GM15510 (cell line): ENCODE data around the gene LEUTX.

ENCODE experiments used
- POLR2A ChIP-seq: IDR thresholded peaks from 3 replicates; pipeline ENCODE4 v1.6.1; 2011; ENCODE audit warnings: borderline replicate concordance; ENCODE audit not compliant: insufficient read length; ENCODE audit errors: extremely low read depth

The LEUTX gene

GRCh38 chr19:39828654-39829032 lies 50.0 kb downstream of the LEUTX start:
- TF ChIP-seq POLR2A: no peak

DNA sequence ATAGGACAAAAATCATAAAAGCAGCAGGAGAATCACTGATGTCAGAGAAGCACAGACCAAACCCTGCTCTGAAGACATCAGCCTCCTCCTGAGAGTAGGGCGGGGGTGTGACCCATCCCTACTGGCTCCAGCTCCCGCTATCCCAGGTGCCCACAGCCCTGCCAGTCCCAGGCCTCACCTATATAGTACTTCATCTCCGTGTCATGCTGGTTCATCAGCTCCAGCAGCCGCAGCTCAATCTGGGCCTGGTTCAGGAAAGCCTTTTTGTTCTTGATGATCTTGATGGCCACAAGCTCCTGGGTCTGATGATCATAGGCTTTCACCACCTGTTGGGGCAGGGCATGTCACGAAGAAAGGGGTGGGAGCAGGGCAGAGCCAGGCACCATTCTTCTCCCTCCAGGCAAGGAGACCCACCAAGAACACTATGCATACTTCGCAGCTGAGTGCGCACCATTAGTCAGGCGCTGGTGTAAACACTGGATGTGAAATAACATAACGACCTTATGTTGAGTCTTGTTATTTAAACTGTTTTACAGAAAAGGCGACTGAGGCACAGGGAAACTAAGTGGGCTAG lies 51.1 kb downstream of the LEUTX start:
- no peak for TF ChIP-seq POLR2A

- TF ChIP-seq POLR2A: no peak
Observed at GRCh38 chr19:39830406-39830805, 51.8 kb downstream of the LEUTX start.

DNA sequence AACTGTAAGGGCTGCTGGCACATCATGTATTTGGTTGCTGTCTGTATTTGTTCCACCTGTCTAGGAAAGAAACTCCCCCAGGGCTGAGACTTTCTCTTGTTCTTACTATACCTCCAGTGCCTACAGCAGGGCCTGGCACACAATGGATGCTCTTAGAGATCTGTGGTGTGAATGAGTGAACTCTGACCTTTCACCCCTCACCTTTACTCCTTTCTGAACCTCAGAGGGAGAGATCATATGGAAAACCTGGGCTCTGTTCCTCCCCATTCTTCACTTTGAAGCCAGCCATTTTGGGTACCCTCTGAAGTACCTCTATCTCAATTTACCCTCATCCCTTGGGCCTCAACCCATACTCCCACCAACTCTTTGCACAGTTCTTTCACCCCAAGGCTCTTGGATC lies 52.2 kb downstream of the LEUTX start:
- TF ChIP-seq POLR2A: no peak

GRCh38 chr19:39831679-39832078 lies 53.0 kb downstream of the LEUTX start:
- no peak for TF ChIP-seq POLR2A

DNA sequence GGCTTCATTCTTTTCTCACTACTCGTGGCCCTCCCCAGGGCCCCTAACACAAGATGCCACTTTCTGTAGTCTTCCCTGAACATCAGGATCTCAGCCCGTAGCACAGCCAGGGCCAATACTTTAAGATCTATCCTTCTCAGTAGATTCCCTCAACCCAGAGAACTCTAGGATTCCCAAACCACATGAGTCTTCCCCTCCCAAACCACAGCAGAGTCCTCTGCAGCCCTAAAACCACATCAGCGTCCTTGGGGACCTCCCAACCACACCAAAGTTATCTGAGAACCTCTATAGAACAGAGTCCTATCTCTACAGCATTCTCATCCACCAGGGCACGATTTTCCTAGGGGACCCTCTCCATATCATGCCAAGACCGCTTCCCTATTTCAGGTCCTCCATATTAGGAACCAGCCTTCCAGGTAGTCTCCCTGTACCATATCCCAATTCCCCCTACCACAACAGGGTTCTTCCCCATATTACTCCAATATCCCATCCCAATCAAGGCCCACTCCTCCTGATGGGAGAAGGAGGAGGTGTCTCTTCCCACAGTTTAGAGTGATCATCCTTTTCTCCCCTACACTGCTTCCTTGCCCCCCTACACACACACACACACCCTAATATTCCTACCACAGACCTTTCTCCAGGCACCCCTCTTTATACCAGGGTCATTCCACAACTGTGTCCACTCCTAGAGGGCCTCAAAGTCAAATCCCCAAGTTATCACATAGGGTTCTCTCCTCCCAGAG lies 53.9 kb downstream of the LEUTX start:
- no peak for TF ChIP-seq POLR2A

- no peak for TF ChIP-seq POLR2A
Observed at GRCh38 chr19:39833160-39833463, 54.5 kb downstream of the LEUTX start.

DNA sequence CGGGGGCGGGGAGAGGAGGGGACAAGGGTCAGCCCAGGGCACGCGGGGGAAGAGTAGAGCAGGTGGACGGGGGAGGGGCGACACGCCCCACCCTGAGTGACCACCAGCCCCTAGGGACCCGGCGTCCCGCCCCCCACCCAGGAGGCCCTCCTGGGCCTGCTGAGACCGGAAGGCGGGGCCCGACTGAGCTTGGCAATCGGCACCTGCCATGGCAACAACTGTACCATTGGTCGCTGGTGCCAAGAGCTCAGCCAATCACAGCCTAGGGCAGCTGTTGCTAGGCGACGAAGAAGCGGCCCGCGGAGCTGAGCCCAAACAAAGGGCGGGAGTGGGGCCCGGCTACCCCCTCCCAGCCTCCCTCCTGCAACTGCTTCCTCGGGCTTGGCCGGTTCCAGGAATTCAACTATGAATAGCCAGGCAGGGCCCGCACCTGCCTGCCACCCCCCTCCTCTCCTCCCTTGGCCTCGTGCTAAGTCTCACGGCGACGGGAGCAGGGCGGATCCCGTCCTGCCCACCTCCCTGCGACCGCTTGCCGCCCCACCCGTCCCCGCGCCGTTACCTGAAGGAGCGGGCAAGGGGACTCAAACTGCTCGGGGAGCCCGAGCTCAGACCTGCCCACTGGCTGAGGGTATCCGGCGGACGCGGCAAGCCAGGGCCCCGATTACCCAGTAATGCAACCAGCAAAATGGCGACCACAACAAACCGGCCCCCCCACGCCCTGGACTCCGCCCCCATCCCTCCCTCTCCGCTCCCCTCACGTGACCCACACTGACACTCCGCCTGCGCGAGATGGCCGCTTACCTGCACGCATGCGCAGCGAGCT lies 55.0 kb downstream of the LEUTX start, which contains the start of gene DYRK1B:
Gene DYRK1B (minus strand): TSS at position 699 of the 823 bp plus-strand sequence. CDS start 2,295 bp downstream, outside the sequence.
- peak; percentile 38 for TF ChIP-seq POLR2A

- no peak for TF ChIP-seq POLR2A
Observed at GRCh38 chr19:39834287-39834841, 55.7 kb downstream of the LEUTX start.
